ENCODE measurements around the gene SLC12A3.
"Not testable (repeated sequence)": the region's sequence is repeated elsewhere in the genome, so short reads cannot be mapped to it uniquely, and the experiment has no call there.

Gene SLC12A3

GRCh38 chr16:56868175-56868574 lies 3.2 kb downstream of the SLC12A3 start:
- DNase-seq (ENCODE audit: low read depth, low spot score), result no peak

GRCh38 chr16:56868766-56869165 lies 3.8 kb downstream of the SLC12A3 start:
- not testable (repeated sequence) for DNase-seq (ENCODE audit: low read depth, low spot score)

- DNase-seq (ENCODE audit: low read depth, low spot score), result peak; percentile 67
Measured at GRCh38 chr16:56869513-56870275, 4.7 kb downstream of the SLC12A3 start.

GRCh38 chr16:56870276-56870888 lies 5.4 kb downstream of the SLC12A3 start:
- DNase-seq (ENCODE audit: low read depth, low spot score), result no peak

DNA sequence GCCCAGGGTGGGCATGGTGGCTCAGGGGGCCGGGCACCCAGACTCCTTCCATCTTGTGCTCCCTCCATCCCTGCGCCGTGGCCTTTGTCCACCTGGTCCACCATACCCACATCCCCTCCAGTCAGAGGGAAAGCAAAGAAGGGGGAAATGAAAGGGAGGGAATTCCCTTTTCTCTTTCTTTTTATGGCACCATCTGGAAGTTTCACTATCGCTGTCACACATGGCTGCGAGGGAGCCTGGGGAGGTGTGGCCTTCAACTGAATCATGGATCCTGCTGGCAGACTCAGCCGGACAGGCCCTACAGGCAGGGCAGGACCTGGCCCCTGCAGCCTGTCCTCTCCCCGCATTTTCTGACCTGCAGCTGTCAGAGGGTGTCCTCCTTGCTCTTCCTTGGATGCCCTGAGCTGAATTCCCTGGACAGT lies 6.2 kb downstream of the SLC12A3 start:
- no peak for DNase-seq (ENCODE audit: low read depth, low spot score)

GRCh38 chr16:56872863-56873391 lies 7.9 kb downstream of the SLC12A3 start:
- no peak for DNase-seq (ENCODE audit: low read depth, low spot score)

DNA sequence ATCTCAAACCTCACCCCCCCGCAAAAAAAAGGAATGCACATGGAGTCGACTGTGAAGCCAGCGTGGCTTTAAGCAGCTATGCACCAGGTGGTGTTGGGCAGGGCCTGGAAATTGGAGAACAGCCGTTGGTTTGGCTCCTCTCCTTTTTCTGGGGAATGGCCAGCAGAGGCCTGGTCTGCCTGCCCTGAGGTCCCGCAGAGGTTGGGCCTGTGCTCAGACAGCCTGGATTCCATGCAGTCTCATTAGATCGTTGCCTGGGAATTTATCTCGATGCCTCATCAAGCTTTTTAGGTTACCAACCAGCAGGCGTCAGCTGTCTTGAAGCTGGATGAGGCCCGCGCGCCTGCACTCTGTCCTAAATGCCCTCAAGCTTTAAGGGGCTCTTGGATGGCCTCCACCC lies 9.8 kb downstream of the SLC12A3 start:
- no peak for DNase-seq (ENCODE audit: low read depth, low spot score)

GRCh38 chr16:56876048-56876447 lies 11.0 kb downstream of the SLC12A3 start:
- DNase-seq (ENCODE audit: low read depth, low spot score), result no peak

DNA sequence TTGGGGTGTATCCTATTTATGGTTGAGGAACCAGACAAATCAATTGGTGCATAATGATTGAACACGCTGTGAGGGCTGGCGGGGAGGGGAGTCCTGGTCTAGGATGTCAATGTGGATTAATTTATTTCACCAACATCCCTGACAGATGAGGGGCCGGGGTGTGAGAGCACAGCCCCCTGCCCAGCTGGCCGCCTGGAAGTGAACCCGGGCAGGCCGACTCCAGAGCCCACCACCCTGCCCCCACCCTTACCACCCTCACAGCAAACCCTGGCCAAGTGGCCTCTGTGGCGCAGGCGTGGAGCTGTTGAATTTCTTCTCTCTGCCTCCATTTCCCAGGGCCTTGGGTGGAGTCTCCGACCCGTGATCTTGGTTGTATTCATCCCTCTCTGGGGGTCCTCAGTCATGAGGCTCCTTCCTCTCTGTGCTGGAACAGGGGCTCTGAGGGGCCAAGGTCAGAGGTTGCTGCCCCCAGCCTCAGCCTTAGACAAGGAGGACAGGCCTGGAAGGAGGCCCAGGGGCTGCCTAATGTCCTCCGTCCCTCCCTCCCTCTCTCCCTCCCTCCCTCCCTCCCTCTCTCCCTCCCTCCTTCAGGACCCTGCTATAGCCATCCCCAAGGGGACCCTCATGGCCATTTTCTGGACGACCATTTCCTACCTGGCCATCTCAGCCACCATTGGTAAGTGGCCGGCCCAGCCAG lies 12.6 kb downstream of the SLC12A3 start:
- no peak for DNase-seq (ENCODE audit: low read depth, low spot score)

DNA sequence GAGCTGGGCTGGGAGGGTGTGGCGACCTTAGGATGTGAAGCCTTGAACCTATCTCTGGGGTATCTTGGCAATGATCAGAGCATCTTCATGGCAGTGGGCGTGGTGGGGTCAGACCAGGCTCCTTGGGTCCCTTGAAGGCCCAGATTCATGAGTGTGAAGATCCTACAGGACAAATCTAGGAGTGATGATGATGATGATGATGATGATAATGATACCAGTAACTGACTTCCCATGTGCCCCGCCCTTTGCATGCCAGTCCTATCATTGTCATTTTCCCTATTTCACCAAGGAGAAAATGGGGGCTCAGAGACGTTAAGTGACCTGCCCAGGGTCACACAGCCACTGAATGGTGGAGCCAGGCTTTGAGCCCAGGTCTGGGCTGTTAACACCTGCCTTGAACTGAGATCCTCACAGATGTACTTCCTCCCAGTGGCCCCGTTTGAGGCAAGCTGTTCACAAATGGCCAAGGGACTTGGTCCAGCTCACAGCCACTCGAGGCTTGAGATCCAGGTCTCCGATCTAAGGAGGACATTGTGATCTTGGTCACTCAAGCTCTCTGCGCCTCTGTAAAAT lies 13.4 kb downstream of the SLC12A3 start:
- DNase-seq (ENCODE audit: low read depth, low spot score), result no peak

DNA sequence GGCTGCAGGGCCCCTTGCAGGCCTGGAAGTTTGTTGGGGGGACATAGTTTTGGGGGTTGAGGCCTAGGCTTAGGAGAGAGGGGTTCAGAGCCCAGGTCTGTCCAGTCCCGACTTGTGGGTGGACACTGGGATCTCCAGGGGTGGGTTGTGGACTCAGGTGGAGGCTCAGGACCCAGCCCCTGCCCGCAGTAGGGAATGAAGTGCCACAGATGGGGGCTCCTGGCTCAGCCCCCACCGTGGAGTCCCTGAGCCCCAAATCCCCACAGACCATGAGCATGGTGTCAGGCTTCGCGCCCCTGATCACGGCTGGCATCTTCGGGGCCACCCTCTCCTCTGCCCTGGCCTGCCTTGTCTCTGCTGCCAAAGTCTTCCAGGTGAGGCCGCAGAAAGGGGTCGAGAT lies 14.3 kb downstream of the SLC12A3 start:
- DNase-seq (ENCODE audit: low read depth, low spot score), result no peak

GRCh38 chr16:56880176-56880575 lies 15.2 kb downstream of the SLC12A3 start:
- DNase-seq (ENCODE audit: low read depth, low spot score), result no peak

DNA sequence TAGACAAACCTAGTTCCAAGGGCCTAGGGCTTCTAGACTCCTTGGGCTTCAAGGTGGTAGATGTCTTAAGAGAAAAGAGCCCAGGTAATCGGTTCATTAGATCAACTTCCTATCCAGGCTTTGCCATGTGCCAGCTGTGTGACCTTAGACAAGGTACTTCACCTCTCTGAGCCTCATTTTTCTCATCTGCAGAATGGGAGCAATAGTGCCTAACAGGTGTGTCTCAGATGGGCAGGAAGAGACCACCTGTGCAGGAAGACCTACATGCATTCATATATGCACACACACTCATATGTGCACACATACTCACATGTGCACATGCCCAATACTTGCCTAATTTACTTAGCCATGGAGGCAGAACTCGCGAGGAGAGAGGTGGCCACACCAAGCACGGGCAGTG lies 15.7 kb downstream of the SLC12A3 start:
- no peak for DNase-seq (ENCODE audit: low read depth, low spot score)

- DNase-seq (ENCODE audit: low read depth, low spot score), result no peak
Measured at GRCh38 chr16:56882077-56882800, 17.2 kb downstream of the SLC12A3 start.

DNA sequence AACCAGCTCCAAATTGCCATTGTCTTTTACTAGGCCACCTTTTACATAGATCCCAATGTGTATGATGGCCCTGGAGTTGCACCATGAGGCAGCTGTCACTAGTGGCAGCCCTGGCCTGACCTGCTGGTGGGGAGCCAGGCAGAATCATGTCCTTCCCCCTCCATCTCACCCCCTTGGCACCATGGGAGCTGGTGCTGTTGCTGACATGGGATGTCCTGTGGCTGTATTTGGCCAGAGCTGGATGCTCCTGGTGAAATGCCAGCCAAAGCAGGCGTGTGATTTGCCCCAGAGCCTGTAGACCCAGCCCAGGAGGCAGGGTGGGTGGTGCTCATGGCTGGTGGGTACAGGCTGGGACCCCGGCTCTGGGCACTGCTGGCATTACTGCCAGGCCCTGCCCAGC lies 18.6 kb downstream of the SLC12A3 start:
- no peak for DNase-seq (ENCODE audit: low read depth, low spot score)

GRCh38 chr16:56884026-56884582 lies 19.1 kb downstream of the SLC12A3 start:
- no peak for DNase-seq (ENCODE audit: low read depth, low spot score)

- DNase-seq (ENCODE audit: low read depth, low spot score), result not testable (repeated sequence)
Measured at GRCh38 chr16:56884929-56885328, 19.9 kb downstream of the SLC12A3 start.

DNA sequence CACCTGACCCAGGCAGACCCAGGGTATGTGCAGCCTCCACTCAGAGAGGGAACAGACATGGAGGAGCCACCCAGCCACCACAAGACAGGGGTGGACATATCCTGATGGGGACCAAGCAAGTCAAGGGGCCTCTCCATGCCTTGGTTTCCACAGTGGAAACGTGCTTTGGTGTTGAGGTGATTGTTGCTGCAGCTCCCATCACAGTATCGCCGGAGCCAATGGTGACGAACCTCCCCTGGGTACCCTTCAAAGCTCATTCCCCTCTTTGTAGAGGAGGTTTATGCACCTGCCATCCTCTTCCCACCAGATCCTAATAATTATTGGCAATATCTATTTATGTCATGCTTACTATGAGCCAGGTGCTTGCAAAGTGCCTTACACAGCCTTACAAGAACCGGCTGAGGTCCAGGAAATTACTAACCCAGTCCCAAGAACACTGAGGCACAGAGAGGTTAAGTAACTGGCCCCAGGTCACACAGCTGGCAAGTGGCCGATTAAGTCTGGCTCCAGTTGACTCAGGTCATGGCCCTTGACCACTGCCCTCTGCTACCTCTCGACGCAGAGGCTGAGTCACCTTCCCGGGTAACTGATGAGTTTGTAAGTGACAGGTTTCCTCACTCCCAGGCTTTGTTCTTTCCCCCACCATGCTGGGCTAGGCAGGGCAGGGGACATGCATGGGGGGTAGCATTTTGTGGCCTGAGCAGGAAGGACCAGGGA lies 20.6 kb downstream of the SLC12A3 start:
- DNase-seq (ENCODE audit: low read depth, low spot score), result no peak

GRCh38 chr16:56886296-56886695 lies 21.3 kb downstream of the SLC12A3 start:
- no peak for DNase-seq (ENCODE audit: low read depth, low spot score)

DNA sequence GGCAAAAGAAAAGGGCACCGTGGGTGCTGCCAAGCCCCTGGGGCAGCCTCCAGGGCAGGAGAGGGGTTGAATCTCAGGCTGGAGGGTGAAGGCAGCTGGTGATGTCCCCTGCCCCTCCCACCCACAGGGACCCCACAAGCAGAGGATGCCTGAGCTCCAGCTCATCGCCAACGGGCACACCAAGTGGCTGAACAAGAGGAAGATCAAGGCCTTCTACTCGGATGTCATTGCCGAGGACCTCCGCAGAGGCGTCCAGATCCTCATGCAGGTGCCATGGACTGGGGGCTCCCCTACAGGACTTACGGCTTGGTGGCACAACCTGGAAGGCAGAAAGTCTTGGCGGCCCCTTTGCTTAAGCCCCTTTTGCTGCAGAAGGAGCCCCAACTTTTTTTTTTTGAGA lies 21.8 kb downstream of the SLC12A3 start:
- no peak for DNase-seq (ENCODE audit: low read depth, low spot score)

DNA sequence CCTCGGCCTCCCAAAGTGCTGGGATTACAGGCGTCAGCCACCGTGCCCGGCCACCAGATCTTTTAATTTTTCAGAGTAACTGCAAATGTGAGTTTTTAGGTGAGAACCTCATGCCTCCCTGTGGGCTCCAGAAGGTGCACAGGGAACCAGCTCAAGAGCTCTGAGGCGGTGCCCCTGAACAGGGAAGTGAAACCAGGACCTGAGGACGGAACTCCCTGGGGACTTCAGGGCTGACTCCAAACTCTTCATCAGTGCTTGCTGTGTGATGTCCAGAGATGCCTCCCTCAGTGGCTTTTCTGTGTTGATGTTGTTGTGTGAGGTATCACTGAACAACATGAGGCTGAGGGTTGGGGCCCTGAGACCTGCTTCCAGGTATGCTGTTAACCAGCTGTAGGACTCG lies 23.8 kb downstream of the SLC12A3 start:
- no peak for DNase-seq (ENCODE audit: low read depth, low spot score)

Measured in iPS DF 19.7 (cell line).